GM12878 (cell line): ENCODE results near the gene WNT9B. TPM values are rescaled to one million over a fixed set of nuclear protein-coding genes. Genes with fewer than 3 reads are reported as not detected.

Source experiments
- ATAC-seq: fragments of 200-7000 bp; cut with Tn5 transposase; 3 replicates; pipeline ENCODE4 v1.9.1; 2020; ENCODE audit warnings: mild to moderate bottlenecking, moderate library complexity
- BruUV-seq: library from RNA; stranded (reverse); fragments of 400-500 nt; replicated peaks from 2 replicates; lab custom pipeline; 2021; lab: Mats Ljungman, UMichigan
- CTCF ChIA-PET: fragments of 300-600 bp; sonication (Branson Sonifier 250); formaldehyde crosslinking; extraction: SDS; loops from one replicate; lab custom pipeline; 2021; ENCODE audit warnings: inconsistent platforms; lab: Yijun Ruan, JAX
- POLR2A ChIA-PET: fragments of 350-600 bp; formaldehyde crosslinking; extraction: SDS; loops from one replicate; lab custom pipeline; 2021; ENCODE audit warnings: inconsistent platforms; lab: Charles Lee
- RAD21 ChIA-PET: fragments of 300-600 bp; sonication (Branson Sonifier 250); formaldehyde crosslinking; loops from one replicate; lab custom pipeline; 2023; ENCODE audit warnings: antibody characterized with exemption; ENCODE audit not compliant: unreplicated experiment; lab: Charles Lee
- SMC1A ChIA-PET: fragments of 300-600 bp; sonication (Branson Sonifier 250); formaldehyde crosslinking; loops from one replicate; lab custom pipeline; 2023; ENCODE audit not compliant: unreplicated experiment, uncharacterized antibody; lab: Charles Lee
- DNase-seq: peaks from one replicate; pipeline ENCODE4 v3.0.0-alpha.2; 2011; ENCODE audit warnings: low read depth, low spot score
- FAIRE-seq: peaks from 3 replicates; lab custom pipeline; 2011; peaks lifted over from hg19 to GRCh38; lab: Jason Lieb, UNC
- H2AFZ ChIP-seq: 2 replicates; pipeline ENCODE4 v1.6.0; 2011; ENCODE audit warnings: low read depth, low read length, control low read depth; ENCODE audit not compliant: control insufficient read depth
- H3K27ac ChIP-seq: 2 replicates; pipeline ENCODE4 v1.5.1; 2011; ENCODE audit warnings: control low read depth; ENCODE audit not compliant: control insufficient read depth, insufficient read depth
- H3K27me3 ChIP-seq, 2 experiments: replicated peaks in 1 of 2; 2 replicates each; pipeline versions ENCODE4 v1.6.0 to v1.6.1; 2011; ENCODE audit warnings: low read length in 1 of 2; ENCODE audit not compliant: control insufficient read depth in 2 of 2, insufficient read depth in 2 of 2
- H3K36me3 ChIP-seq, 2 experiments: 2 replicates each; pipeline ENCODE4 v1.5.1; 2011; ENCODE audit warnings: low read length in 1 of 2; ENCODE audit not compliant: control insufficient read depth in 2 of 2, insufficient read depth in 2 of 2
- H3K4me1 ChIP-seq: 2 replicates; pipeline ENCODE4 v1.6.1; 2011; ENCODE audit warnings: mild to moderate bottlenecking, low read length, moderate library complexity, mixed read lengths; ENCODE audit not compliant: control insufficient read depth, insufficient read depth
- H3K4me2 ChIP-seq: 2 replicates; pipeline ENCODE4 v1.6.0; 2011; ENCODE audit warnings: control low read depth; ENCODE audit not compliant: control insufficient read depth, insufficient read depth
- H3K4me3 ChIP-seq: fragments of 200-600 bp; sonication (generic); 2 replicates; pipeline ENCODE4 v1.5.1; 2016
- H3K79me2 ChIP-seq: 2 replicates; pipeline ENCODE4 v1.6.0; 2011; ENCODE audit warnings: low read length; ENCODE audit not compliant: control insufficient read depth, insufficient read depth
- H3K9ac ChIP-seq: 2 replicates; pipeline ENCODE4 v1.8.0; 2011; ENCODE audit warnings: low read length, control low read depth, mixed read lengths; ENCODE audit not compliant: control insufficient read depth, insufficient read depth
- H3K9me3 ChIP-seq: replicated peaks from 3 replicates; pipeline ENCODE4 v1.5.1; 2011; ENCODE audit warnings: mild to moderate bottlenecking, low read length; ENCODE audit not compliant: control insufficient read depth, insufficient read depth
- H4K20me1 ChIP-seq: 2 replicates; pipeline ENCODE4 v1.6.0; 2011; ENCODE audit not compliant: control insufficient read depth, insufficient read depth
- HDAC2 ChIP-seq: fragments of 200-600 bp; sonication (generic); IDR thresholded peaks from 2 replicates; pipeline ENCODE4 v1.6.1; 2017
- IRF4 ChIP-seq: IDR thresholded peaks from 2 replicates; pipeline ENCODE4 v1.6.1; 2011; ENCODE audit warnings: low read depth, low read length
- NFIC ChIP-seq: IDR thresholded peaks from 2 replicates; pipeline ENCODE4 v1.6.1; 2012; ENCODE audit warnings: low read depth, mild to moderate bottlenecking, inconsistent platforms, low read length, moderate library complexity
- NR2C2 ChIP-seq: IDR thresholded peaks from 2 replicates; pipeline ENCODE4 v1.6.1; 2011; ENCODE audit warnings: borderline replicate concordance, low read depth; ENCODE audit not compliant: control insufficient read depth, insufficient read length
- RFX5 ChIP-seq: IDR thresholded peaks from 2 replicates; pipeline ENCODE4 v1.6.1; 2011; ENCODE audit warnings: low read depth, low read length, improper control_type of control experiment
- SMAD5 ChIP-seq: IDR thresholded peaks from 2 replicates; pipeline ENCODE4 v1.6.1; 2016; ENCODE audit warnings: antibody characterized with exemption, low read depth
- SRF ChIP-seq, 2 experiments: IDR thresholded peaks; 2 replicates each; pipeline ENCODE4 v1.6.1; 2011; ENCODE audit warnings: low read depth in 2 of 2, low read length in 2 of 2, mild to moderate bottlenecking in 1 of 2, moderate library complexity in 1 of 2
- ZNF687 ChIP-seq: fragments of 450-650 bp; IDR thresholded peaks from 2 replicates; pipeline ENCODE4 v1.6.1; 2017; ENCODE audit warnings: mild to moderate bottlenecking, moderate library complexity
- WGBS: methylation state at CpG from one replicate; pipeline ENCODE4 v1.1.6; 2016; ENCODE audit warnings: low lambda C conversion rate; ENCODE audit not compliant: insufficient replicate concordance, insufficient coverage; ENCODE audit errors: missing lambda C conversion rate; 5-methylcytosine and 5-hydroxymethylcytosine counted together
- in situ Hi-C: fragments of 300-500 bp; cut with MboI; formaldehyde crosslinking; loops from 9 replicates; pipeline ENCODE4 v1.14.3; 2018; ENCODE audit warnings: mixed read lengths
- intact Hi-C: fragments of 100-400 bp; cut with micrococcal nuclease; formaldehyde crosslinking; loops from one replicate; pipeline ENCODE4 v1.14.2; 2022; ENCODE audit not compliant: unreplicated experiment
- polyA plus RNA-seq, 11 experiments: library from polyadenylated mRNA; depleted of rRNA in 4 of 11; unstranded in 6 of 11; stranded (reverse) in 5 of 11; fragments of >200 nt; fragmentation: Nextera tagmentation in 4 of 11; fragmentation: Illumina TruSeq in 1 of 11; extraction: Ambion mirVana in 4 of 11; extraction: Trizol in 1 of 11; gene quantifications; 1 replicate in 1 of 11; 2 replicates in 10 of 11; pipeline versions ENCODE4 v1.2.1 to v1.2.3, GENCODE V29; 2011 to 2016; ENCODE audit warnings: inconsistent platforms in 2 of 11, missing spikeins in 2 of 11, low read depth in 1 of 11
- total RNA-seq, 4 experiments: library from RNA; depleted of rRNA in 3 of 4; stranded (reverse); fragments of >200 nt in 3 of 4; fragmentation: Illumina TruSeq in 1 of 4; extraction: Trizol in 1 of 4; gene quantifications; 2 replicates each; pipeline versions ENCODE4 v1.2.1 to v1.2.3, GENCODE V29; 2013 to 2021

Gene WNT9B
- total and polyA plus RNA-seq, 10 of the 15 experiments (the other 5 are each of a cell fraction or from before 2014, with no cell fraction given), result not detected

- H3K4me2 ChIP-seq, result no peak overlapping the region
- H3K27me3 ChIP-seq, result peaks cover 0 to 2% of the 10 kb centered on the region in 2 experiments; a peak in 1 of 4 replicates
- no peak for DNase-seq
- no peaks in the 10 kb centered on the region for H3K36me3 ChIP-seq
- H2AFZ ChIP-seq, result no peak overlapping the region
- no peaks in the 10 kb centered on the region for H3K9me3 ChIP-seq
- H3K79me2 ChIP-seq, result no peaks in the 10 kb centered on the region
- FAIRE-seq, result no peak
- intact Hi-C loops, result no loop called here
- SMC1A ChIA-PET, result interaction anchor here (0.7 to 1.1 kb wide), 2 partner anchors 11 to 100 kb away, joined by 3 to 4 read pairs; no protein-coding TSS in a partner anchor
- no peaks in the 10 kb centered on the region for H3K4me1 ChIP-seq
- no peak for ATAC-seq
- TF ChIP-seq RFX5 (no peak), HDAC2 (no peak), SRF (IDR thresholded peaks at IDR 0.05; ENCODE audit: low read depth in 2 of 2, low read length in 2 of 2) (no peak), ZNF687 (no peak), IRF4 (no peak), NR2C2 (no peak), SMAD5 (no peak), NFIC (no peak)
- RAD21 ChIA-PET, result no interaction called here
- WGBS, result 38% methylated on average over 13 of the region's 14 CpGs
- no TSS peak for BruUV-seq
- H4K20me1 ChIP-seq, result no peaks in the 10 kb centered on the region
- POLR2A ChIA-PET, result no interaction called here
- no peak overlapping the region for H3K27ac ChIP-seq
- CTCF ChIA-PET, result no interaction called here
- H3K9ac ChIP-seq, result no peak overlapping the region
- no peak overlapping the region for H3K4me3 ChIP-seq
- in situ Hi-C loops, result no loop called here
These were observed 56.8 kb downstream of the WNT9B start for GRCh38 chr17:46908068-46908737.
